ENCODE measurements around the gene UBTD2.

GRCh38 chr5:172288465-172288864 lies 4.9 kb upstream of the UBTD2 start:
- no peak for TF ChIP-seq EZH2 (IDR thresholded peaks at IDR 0.05; ENCODE audit: borderline replicate concordance, low read depth, low read length, poor library complexity, severe bottlenecking)
- TF ChIP-seq, protein P1, sequence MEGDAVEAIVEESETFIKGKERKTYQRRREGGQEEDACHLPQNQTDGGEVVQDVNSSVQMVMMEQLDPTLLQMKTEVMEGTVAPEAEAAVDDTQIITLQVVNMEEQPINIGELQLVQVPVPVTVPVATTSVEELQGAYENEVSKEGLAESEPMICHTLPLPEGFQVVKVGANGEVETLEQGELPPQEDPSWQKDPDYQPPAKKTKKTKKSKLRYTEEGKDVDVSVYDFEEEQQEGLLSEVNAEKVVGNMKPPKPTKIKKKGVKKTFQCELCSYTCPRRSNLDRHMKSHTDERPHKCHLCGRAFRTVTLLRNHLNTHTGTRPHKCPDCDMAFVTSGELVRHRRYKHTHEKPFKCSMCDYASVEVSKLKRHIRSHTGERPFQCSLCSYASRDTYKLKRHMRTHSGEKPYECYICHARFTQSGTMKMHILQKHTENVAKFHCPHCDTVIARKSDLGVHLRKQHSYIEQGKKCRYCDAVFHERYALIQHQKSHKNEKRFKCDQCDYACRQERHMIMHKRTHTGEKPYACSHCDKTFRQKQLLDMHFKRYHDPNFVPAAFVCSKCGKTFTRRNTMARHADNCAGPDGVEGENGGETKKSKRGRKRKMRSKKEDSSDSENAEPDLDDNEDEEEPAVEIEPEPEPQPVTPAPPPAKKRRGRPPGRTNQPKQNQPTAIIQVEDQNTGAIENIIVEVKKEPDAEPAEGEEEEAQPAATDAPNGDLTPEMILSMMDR (conservative IDR thresholded peaks at IDR 0.05; ENCODE audit: low read depth, low read length) = no peak

All from A673 (cell line).